GM04504 (cell line): ENCODE results near the gene SDC3.

Source experiments
- DNase-seq: peaks from one replicate; pipeline ENCODE4 v3.0.0-alpha.2; 2012; ENCODE audit warnings: low read depth

The SDC3 gene

DNA sequence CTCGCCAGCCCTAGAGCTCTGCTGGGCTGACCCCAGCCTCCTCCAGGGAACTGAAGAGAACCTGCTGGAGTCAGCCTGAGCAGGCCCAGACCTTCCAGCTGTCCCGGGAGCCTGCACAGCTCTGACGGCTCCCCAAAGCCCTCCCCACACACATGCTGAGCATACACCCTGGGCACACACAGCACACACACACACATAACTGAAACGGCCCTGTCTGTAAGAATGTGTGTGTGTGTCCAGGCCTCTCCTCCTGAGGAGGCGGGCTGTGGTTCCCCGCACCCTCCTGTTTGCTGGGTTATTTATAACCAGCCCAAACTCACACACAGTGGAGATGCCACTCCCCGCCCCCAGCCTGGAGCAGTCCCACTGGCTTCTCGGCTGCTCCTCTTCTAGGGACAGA lies 20.2 kb downstream of the SDC3 start:
- peak; percentile 82 for DNase-seq

DNA sequence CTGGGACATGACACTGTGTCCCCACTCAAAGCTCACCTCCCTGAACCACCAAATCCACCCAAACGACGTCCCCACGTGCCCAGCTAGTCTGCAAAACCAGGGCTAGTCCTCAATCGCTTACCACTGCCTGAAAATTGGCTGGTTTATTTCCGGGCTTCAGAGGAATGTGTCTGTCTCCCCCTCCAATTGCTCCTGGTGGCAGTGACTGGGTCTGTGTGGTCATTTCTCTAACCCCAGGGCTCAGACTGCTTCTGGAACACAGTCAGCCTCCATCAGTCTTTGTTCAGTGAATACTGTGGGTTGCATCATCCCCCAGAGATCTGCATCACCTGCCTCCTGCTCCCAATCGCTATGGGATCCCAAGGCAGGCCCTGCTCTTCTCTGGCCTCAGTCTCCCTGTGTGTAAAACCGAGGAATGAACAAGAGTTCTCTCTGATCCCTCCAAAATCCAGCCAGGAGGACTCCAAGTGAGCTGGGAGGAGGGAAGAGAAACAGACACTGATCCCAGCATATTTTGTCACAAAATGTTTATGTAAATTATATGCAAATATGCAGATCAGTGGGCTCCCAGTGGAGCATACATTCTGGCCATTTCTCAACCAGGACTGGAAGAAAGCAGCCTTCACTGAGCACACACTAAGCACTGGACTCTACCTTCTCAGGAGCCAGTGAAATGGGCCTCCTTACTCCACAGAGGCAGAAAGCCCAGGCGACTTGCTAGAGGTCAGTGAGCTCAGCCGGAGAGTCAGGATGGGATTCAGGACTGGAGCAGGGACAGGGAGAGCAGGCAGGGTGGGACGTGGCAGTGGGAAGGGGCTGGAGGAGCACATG lies 20.9 kb downstream of the SDC3 start:
- peak; percentile 29 for DNase-seq

DNA sequence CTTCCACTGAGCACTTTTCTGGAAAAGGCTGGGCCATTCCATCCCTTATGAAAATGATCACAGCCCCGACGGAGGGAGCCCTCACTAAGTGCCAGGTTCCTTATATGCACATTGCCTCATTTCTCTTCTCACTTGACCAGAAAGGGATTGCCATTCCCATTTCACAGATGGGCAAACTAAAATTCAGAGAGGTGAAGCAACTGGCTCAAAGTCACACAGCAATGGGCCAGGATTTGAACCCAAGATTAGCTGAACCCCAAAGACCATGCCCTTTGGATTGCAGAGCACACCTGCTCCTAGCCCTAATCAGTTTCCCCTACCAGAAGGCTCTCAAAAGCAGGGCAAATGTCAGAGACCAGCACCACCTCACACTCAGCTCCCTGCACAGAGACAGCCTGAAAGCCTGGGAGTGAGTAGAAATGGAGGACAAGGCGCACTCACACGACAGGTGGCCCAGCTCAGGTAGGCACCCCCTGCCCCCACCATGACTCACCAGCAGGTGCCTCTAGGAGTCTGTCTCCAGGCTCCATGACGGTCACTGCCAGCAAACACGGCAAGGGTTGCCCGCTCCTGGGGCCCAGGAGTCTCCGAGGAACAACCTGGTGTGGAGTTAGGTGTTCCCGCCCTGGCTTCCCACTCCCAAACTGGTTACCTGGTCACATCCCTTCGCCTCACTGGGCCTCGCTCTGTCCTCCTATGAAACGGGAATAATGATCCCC lies 21.7 kb downstream of the SDC3 start:
- DNase-seq = no peak

DNA sequence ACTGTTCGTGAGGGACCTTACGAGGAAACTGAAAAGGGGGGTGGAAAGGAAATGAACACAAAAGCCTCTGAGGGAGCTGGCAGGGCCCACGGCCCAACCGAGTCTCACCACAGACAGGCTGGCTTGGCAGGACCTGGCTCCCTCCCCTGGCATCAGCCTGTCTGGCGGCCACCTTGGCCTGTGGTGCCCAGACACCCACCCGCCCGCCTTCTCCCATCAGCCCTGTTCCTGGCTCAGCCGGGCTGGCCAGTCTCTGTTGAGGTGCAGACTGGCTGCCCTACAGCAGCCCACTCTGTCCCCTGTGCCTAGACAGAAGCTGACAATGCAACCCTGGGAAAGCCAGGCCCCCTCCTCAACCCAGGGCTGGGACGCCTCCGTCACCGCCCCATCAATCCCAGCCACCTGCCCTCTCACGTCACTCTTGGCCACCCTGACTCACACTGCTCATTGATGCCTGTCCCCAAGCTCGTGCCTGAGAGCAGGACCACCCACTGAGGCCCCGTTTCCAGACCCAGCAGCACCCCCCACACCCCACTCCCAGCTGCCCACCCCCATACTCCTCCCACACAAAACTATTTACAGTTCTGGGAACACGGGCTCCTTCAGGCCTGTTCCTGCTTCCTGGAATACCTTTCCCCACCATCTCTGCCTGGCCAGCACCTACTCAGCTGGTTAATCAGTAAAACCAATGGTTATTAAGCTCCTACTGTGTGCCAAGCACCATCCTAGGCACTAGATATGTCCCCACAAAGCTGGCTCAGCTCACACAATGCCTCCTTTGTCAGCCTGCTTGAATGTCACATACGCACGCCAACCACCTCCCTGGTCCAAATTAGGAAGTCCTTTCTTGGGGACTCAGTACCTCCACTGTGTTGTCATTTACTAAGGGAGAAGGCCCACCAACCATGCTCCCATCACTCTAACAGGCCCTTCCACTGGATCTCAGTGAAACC lies 22.7 kb downstream of the SDC3 start:
- no peak for DNase-seq

DNA sequence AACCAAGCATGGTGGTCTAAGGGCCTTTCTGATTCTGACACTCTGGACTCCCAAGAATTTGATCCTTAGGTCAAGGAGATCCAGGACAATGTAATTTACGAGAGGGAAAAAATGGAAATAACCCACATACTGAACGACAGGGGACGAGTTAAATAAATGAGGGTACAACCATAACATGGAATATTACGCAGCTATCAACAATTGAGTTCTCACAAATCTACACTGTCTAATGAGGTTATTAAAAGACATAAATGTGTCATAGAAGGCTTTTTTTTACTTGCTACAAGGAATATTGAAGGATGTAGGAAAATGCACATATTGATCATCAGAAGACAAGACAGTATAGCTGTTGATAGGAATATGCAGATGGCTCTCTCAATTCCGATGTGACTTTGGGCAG lies 23.8 kb downstream of the SDC3 start:
- DNase-seq = no peak

GRCh38 chr1:30883389-30884172 lies 25.0 kb downstream of the SDC3 start:
- DNase-seq = no peak

GRCh38 chr1:30882678-30883388 lies 25.7 kb downstream of the SDC3 start:
- no peak for DNase-seq

DNA sequence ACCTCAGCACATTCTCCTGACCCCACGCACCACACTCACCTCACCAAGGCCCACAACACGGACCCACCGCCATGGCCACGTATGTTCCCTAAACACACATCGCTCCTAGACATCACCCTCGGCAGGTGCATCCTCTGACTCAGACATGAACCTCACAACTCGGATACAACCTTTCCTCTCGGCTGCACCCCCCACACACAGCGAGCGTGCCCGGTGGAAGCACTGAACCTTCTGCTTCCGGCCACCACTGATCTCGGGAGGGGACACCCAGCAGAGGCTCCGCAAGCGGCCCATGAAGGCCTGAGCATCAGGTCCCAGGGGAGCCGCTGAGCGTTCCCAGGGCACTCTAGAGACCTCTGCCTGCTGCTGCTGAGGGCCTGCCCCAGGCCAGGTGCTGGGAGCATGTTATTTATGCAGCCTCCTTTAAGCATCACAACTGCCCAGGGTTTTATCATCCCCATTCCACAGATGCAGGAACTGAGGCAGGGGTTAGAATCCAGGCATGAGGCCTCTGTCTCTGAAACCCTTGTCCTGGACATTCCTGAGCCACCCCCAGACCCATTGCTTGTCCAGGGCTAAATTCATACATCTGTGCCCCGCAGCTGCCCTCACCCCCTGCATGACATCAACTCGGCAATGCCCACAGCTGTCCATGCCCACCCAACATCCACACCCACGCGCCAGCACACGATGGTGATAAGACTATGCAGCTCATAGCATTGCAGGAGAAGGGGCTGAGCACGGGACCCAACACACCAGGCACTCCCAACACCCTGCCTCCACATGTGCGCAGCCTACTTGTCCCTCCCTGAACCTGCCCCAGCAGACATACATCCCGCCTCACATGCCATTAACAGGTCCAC lies 27.0 kb downstream of the SDC3 start:
- no peak for DNase-seq

DNA sequence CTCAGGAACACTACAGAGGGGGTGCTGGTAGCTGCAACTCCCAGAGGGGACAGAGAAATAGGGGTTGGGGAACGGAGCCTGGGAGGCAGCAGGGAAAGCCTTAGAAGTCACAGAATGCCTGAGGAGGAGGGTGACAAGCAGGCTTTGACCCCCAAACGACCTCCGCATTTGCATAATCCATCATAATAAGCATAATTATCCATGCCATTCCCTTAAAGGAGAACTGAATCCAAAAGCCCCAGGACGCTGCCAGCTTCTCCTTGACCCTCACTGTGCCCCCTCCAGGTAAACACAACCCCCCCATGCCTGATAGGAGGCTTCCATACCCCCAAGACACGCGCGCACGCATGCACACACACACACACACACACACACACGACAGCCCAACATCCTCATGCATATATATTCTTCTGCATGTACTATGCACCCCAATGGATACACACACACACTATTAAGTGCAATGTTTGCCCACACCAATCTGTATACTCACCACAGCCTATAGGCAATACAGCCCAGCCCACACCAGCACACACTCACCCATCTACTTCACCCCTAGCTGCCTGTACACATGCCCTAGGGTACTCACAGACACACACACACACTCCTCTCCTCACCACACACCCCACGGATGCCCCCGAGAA lies 27.8 kb downstream of the SDC3 start:
- no peak for DNase-seq

DNA sequence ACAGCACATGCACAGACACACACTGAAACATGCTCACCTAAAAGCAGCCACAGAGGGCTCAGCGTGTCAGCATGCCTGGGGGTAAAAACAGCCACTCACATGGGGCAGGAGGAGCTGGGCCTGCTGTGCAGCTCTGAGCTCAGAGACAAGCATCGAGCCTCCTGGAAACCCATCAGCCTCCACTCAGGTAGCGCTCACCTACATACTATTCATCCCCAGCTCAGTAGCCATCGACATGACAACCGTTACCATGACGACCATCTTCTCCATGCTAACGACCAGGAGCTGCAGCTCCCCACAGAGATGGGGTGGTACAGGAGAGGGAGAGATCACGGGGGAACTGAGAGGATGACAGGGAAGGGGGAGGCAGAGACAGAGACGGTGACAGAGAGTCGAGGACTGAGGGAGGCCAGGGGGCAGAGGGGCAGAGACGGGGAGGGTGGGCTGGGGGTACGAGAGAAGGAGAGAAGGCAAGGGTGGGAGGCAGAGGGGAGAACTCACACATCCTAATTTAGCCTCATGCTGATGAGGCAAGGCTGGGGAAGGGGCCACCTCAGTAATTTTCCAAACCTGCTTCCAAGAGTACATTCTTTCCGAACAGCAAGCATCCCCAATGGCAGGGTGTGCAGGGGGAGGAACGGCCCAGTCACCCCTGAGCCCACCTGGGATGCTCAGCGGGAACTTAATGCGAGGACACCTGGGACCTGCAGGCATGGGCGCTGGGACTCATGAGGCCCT lies 28.4 kb downstream of the SDC3 start:
- no peak for DNase-seq

GRCh38 chr1:30879126-30879786 lies 29.3 kb downstream of the SDC3 start:
- no peak for DNase-seq

DNA sequence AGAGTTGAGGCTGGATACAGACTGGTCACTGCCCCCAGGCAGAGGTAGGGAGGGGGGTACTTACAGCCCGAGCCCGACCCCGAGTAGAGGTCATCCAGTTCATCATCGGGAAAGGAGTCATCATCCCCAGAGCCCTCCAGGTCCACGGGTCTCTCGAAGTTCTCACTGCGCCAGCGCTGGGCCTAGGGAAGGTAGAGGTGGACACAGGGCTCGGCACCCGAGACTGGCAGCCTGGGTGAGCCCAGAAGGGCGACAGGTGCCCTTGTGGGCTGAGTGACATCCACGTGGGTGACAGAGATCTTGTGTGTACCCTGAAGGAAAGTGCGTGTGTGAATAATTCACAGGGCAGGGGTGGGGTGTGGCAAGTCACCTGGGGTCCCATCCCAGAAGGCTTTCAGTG lies 30.0 kb downstream of the SDC3 start:
- no peak for DNase-seq

GRCh38 chr1:30878016-30878415 lies 30.5 kb downstream of the SDC3 start:
- no peak for DNase-seq

- peak; percentile 65 for DNase-seq
These were observed 31.2 kb downstream of the SDC3 start for GRCh38 chr1:30877205-30877912.

- no peak for DNase-seq
These were observed 31.9 kb downstream of the SDC3 start for GRCh38 chr1:30876451-30877204.

DNA sequence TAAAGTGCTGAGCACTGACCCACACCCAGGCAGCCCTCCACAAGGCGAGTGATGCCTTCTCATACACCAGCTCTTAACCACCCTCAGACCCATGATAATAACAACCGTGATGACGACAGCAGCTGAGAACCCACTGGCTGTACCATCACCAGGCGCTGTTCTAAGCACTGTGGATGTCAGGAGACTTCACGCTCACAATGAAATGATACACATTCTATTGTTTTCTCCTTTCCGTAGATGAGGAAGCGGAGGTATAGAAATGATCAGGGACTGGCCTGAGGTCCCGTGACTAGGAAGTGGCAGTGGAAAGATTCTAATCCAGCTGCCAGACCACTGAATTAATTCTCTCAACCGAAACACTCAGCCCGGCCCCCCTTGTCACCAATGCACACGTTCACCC lies 32.6 kb downstream of the SDC3 start:
- no peak for DNase-seq

- no peak for DNase-seq
These were observed 33.4 kb downstream of the SDC3 start for GRCh38 chr1:30875197-30875596.
